Measurements from ENCODE around the gene OR10G2. TPM values are rescaled to one million over a fixed set of nuclear protein-coding genes. Genes with fewer than 3 reads are reported as not detected.

OR10G2 gene, protein sequence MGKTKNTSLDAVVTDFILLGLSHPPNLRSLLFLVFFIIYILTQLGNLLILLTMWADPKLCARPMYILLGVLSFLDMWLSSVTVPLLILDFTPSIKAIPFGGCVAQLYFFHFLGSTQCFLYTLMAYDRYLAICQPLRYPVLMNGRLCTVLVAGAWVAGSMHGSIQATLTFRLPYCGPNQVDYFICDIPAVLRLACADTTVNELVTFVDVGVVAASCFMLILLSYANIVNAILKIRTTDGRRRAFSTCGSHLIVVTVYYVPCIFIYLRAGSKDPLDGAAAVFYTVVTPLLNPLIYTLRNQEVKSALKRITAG
- not detected for total RNA-seq

- Mint-ChIP-seq H3K4me1 (ENCODE audit: low read depth) (no peaks in the 10 kb centered on the region), H3K27ac (no peak within 1 kb of the TSS), H3K9me3 (no peaks in the 10 kb centered on the region), H3K36me3 (no peaks in the 10 kb centered on the region), H3K4me3 (no peak within 1 kb of the TSS), H3K27me3 (peaks cover 7% of the 10 kb centered on the region)
- no peak for DNase-seq
- POLR2A ChIA-PET = no interaction called here
- intact Hi-C loops (cut with micrococcal nuclease) = no loop called here
- CTCF ChIA-PET = no interaction called here
These were observed at the start of gene OR10G2 for GRCh38 chr14:21634840-21635239. Gene OR10G2 (minus strand): TSS chr14:21634940. CDS start chr14:21634842, 98 bp downstream.

GRCh38 chr14:21680072-21680471 is 45.3 kb upstream of the OR10G2 start:
- no peak overlapping the region for H3K4me3 Mint-ChIP-seq
- no peak for DNase-seq
- H3K27me3 Mint-ChIP-seq = peaks cover 15% of the 10 kb centered on the region
- no peak overlapping the region for H3K27ac Mint-ChIP-seq
- CTCF ChIA-PET = no interaction called here
- peaks cover 11% of the 10 kb centered on the region for H3K9me3 Mint-ChIP-seq
- H3K4me1 Mint-ChIP-seq (ENCODE audit: low read depth) = no peaks in the 10 kb centered on the region
- intact Hi-C loops (cut with micrococcal nuclease) = no loop called here
- H3K36me3 Mint-ChIP-seq = no peaks in the 10 kb centered on the region
- POLR2A ChIA-PET = no interaction called here

- no peaks in the 10 kb centered on the region for H3K4me1 Mint-ChIP-seq (ENCODE audit: low read depth)
- ChIA-PET POLR2A (interaction anchor here (0.8 kb wide), 1 partner anchor 895 kb away, joined by 3 read pairs; no protein-coding TSS in a partner anchor), CTCF (interaction anchor here (1.0 kb wide), 1 partner anchor 92 kb away, joined by 4 read pairs; no protein-coding TSS in a partner anchor)
- no peak overlapping the region for H3K4me3 Mint-ChIP-seq
- intact Hi-C loops (cut with micrococcal nuclease) = no loop called here
- no peak overlapping the region for H3K27ac Mint-ChIP-seq
- no peak for DNase-seq
- H3K27me3 Mint-ChIP-seq = peaks cover 9% of the 10 kb centered on the region
- H3K9me3 Mint-ChIP-seq = peaks cover 13% of the 10 kb centered on the region
- H3K36me3 Mint-ChIP-seq = no peaks in the 10 kb centered on the region
These were observed 40.8 kb upstream of the OR10G2 start for GRCh38 chr14:21675566-21675965.

DNA sequence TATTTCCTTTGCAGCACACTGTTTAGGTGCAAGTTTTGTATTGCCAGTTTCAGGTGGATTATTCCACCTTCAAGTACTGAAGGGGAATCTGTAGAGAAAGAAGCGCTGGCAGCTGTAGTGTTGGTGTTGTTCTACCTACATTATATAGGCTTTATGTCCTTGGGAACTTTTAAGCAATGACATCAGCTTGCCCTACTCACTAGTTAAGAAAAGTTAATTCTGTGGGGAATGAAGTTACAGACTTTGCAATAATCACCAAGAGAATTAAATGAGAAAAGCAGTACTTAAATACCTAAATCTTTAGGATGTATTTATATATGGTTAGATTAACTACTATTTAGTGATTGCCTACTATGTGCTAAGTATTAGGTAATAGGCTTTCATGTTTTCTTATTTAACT is 39.0 kb upstream of the OR10G2 start, which contains the start of gene OR4E1:
TSS of gene OR4E1 (minus strand) at position 101 of the 400 bp plus-strand sequence. CDS start 2,883 bp downstream, outside the sequence.
- Mint-ChIP-seq H3K36me3 (no peaks in the 10 kb centered on the region), H3K27me3 (peaks cover 12% of the 10 kb centered on the region), H3K9me3 (peaks cover 13% of the 10 kb centered on the region), H3K4me3 (no peak within 1 kb of the TSS), H3K4me1 (ENCODE audit: low read depth) (no peaks in the 10 kb centered on the region), H3K27ac (no peak within 1 kb of the TSS)
- ChIA-PET CTCF (no interaction called here), POLR2A (no interaction called here)
- intact Hi-C loops (cut with micrococcal nuclease) = no loop called here
- no peak for DNase-seq

DNA sequence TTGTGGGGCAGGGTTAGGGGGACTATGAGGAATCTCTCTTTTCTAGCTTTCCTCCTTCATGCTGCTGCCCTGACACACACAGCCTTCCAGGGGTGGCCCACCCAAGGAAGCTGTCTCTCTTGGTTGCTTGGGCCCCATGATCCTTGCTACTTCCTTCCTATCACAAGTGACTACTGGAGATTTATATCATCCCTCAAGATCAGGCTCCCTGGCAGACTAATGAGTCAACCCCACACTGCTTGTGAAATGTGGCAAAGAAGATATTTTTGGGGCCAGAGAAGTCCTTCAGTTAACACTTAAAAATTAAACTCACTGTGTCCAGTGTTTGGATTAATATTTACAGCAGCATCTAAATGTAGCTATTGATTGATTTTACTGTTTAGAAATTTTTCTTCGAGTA is 37.4 kb upstream of the OR10G2 start:
- Mint-ChIP-seq H3K4me3 (no peak overlapping the region), H3K36me3 (no peaks in the 10 kb centered on the region), H3K27me3 (peaks cover 9% of the 10 kb centered on the region), H3K9me3 (peaks cover 13% of the 10 kb centered on the region), H3K27ac (no peak overlapping the region), H3K4me1 (ENCODE audit: low read depth) (no peaks in the 10 kb centered on the region)
- intact Hi-C loops (cut with micrococcal nuclease) = no loop called here
- POLR2A ChIA-PET = no interaction called here
- CTCF ChIA-PET = interaction anchor here (0.6 kb wide), 1 partner anchor 805 kb away, joined by 3 read pairs; no protein-coding TSS in a partner anchor
- no peak for DNase-seq

GRCh38 chr14:21671371-21671770 is 36.6 kb upstream of the OR10G2 start:
- Mint-ChIP-seq H3K4me1 (ENCODE audit: low read depth) (no peaks in the 10 kb centered on the region), H3K4me3 (no peak overlapping the region), H3K27ac (no peak overlapping the region), H3K9me3 (peaks cover 13% of the 10 kb centered on the region), H3K27me3 (peaks cover 9% of the 10 kb centered on the region), H3K36me3 (no peaks in the 10 kb centered on the region)
- intact Hi-C loops (cut with micrococcal nuclease) = no loop called here
- CTCF ChIA-PET = interaction anchor here (0.6 kb wide), 1 partner anchor 804 kb away, joined by 3 read pairs; no protein-coding TSS in a partner anchor
- DNase-seq = no peak
- POLR2A ChIA-PET = no interaction called here

GRCh38 chr14:21669284-21669683 is 34.5 kb upstream of the OR10G2 start:
- Mint-ChIP-seq H3K36me3 (no peaks in the 10 kb centered on the region), H3K4me3 (no peak overlapping the region), H3K4me1 (ENCODE audit: low read depth) (no peaks in the 10 kb centered on the region), H3K9me3 (no peaks in the 10 kb centered on the region), H3K27me3 (peaks cover 13% of the 10 kb centered on the region), H3K27ac (no peak overlapping the region)
- no peak for DNase-seq
- CTCF ChIA-PET = no interaction called here
- POLR2A ChIA-PET = no interaction called here
- intact Hi-C loops (cut with micrococcal nuclease) = no loop called here

DNA sequence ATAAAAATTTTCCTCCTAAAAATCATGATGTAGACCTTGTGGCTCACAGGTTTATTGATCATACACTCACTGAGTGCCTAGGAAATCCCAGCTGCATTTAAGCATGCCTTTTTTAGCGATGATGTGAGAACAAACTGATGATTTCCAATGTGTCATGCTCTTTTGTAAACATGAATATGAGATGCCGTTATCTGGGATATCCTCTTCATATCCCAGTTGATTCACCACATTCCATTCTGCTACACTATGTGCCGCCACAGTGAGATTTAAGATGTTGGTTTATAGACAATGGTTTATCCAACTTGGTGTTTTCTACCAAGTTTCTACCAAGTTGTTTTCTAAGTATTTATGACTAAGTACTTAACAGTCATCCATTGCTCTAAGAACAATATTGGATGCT is 33.6 kb upstream of the OR10G2 start:
- Mint-ChIP-seq H3K4me1 (ENCODE audit: low read depth) (no peaks in the 10 kb centered on the region), H3K36me3 (no peaks in the 10 kb centered on the region), H3K4me3 (no peak overlapping the region), H3K27me3 (peaks cover 13% of the 10 kb centered on the region), H3K27ac (no peak overlapping the region), H3K9me3 (no peaks in the 10 kb centered on the region)
- intact Hi-C loops (cut with micrococcal nuclease) = no loop called here
- CTCF ChIA-PET = no interaction called here
- POLR2A ChIA-PET = no interaction called here
- no peak for DNase-seq

DNA sequence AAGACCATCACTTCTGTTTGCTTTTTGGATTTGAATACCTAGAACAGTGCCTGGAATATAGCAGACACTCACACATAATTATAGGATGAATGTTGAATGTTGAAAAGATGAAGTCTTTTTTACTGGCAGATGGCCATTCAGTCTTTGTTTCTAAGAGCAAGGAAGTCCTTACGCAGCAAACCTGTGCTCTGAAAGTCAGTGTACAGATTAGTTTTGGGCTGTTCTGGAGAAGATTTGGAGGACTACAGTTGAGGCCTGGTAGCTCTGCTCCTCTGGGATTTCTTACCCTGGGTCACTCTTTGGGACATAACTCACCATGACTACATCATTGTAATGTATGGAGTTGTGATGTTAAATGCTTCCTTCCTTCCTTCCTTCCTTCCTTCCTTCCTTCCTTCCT is 22.2 kb upstream of the OR10G2 start:
- Mint-ChIP-seq H3K36me3 (no peaks in the 10 kb centered on the region), H3K4me1 (ENCODE audit: low read depth) (no peaks in the 10 kb centered on the region), H3K9me3 (no peaks in the 10 kb centered on the region), H3K4me3 (no peak overlapping the region), H3K27me3 (peaks cover 9% of the 10 kb centered on the region), H3K27ac (no peak overlapping the region)
- DNase-seq = no peak
- intact Hi-C loops (cut with micrococcal nuclease) = no loop called here
- ChIA-PET CTCF (no interaction called here), POLR2A (no interaction called here)

DNA sequence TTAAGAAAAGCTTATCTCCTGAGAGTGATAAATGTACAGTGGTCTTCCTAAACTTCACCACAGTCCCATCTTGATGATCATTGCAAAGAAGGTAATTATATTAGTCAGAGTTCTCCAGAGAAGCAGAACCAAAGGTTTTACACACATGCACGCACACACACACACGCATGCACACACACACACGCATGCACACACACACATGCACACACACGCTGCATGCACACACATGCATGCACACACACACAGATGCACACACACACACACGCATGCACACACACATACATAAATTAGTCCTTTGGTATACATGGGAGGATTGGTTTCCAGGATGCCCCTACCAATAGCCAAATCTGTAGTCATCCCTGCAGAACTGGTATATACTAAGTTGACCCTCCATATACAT is 19.5 kb upstream of the OR10G2 start:
- H3K27ac Mint-ChIP-seq = no peak overlapping the region
- DNase-seq = no peak
- H3K4me1 Mint-ChIP-seq (ENCODE audit: low read depth) = no peaks in the 10 kb centered on the region
- no peaks in the 10 kb centered on the region for H3K36me3 Mint-ChIP-seq
- CTCF ChIA-PET = no interaction called here
- intact Hi-C loops (cut with micrococcal nuclease) = no loop called here
- POLR2A ChIA-PET = no interaction called here
- H3K4me3 Mint-ChIP-seq = no peak overlapping the region
- H3K9me3 Mint-ChIP-seq = no peaks in the 10 kb centered on the region
- peaks cover 16% of the 10 kb centered on the region for H3K27me3 Mint-ChIP-seq

- intact Hi-C loops (cut with micrococcal nuclease) = no loop called here
- no peak for DNase-seq
- no peak within 1 kb of the TSS for H3K27ac Mint-ChIP-seq
- no peak within 1 kb of the TSS for H3K4me3 Mint-ChIP-seq
- no peaks in the 10 kb centered on the region for H3K36me3 Mint-ChIP-seq
- H3K27me3 Mint-ChIP-seq = peaks cover 18% of the 10 kb centered on the region
- POLR2A ChIA-PET = no interaction called here
- no peaks in the 10 kb centered on the region for H3K9me3 Mint-ChIP-seq
- H3K4me1 Mint-ChIP-seq (ENCODE audit: low read depth) = no peaks in the 10 kb centered on the region
- CTCF ChIA-PET = no interaction called here
These were observed 18.7 kb upstream of the OR10G2 start, which contains the start of gene OR4E2 for GRCh38 chr14:21653331-21653885. Gene OR4E2 (plus strand): TSS chr14:21653835. CDS start chr14:21665083, 11,248 bp downstream.

GRCh38 chr14:21652209-21652808 is 17.6 kb upstream of the OR10G2 start:
- intact Hi-C loops (cut with micrococcal nuclease) = no loop called here
- H3K4me3 Mint-ChIP-seq = no peak overlapping the region
- H3K27ac Mint-ChIP-seq = no peak overlapping the region
- H3K4me1 Mint-ChIP-seq (ENCODE audit: low read depth) = no peaks in the 10 kb centered on the region
- no peak for DNase-seq
- H3K36me3 Mint-ChIP-seq = no peaks in the 10 kb centered on the region
- CTCF ChIA-PET = interaction anchor here (0.8 kb wide), 2 partner anchors 57 to 97 kb away, joined by 3 read pairs; no protein-coding TSS in a partner anchor
- H3K27me3 Mint-ChIP-seq = peaks cover 19% of the 10 kb centered on the region
- no peaks in the 10 kb centered on the region for H3K9me3 Mint-ChIP-seq
- POLR2A ChIA-PET = no interaction called here
